HCT116 (cell line): ENCODE data around the gene CCDC157.

Experiments
- EGR1 ChIP-seq: IDR thresholded peaks from 2 replicates; pipeline ENCODE4 v1.6.1; 2012; ENCODE audit warnings: low read depth
- EZH2 ChIP-seq: fragments of 200-600 bp; sonication (generic); IDR thresholded peaks from 2 replicates; pipeline ENCODE4 v1.6.1; 2017; ENCODE audit warnings: antibody characterized with exemption, mixed run types
- TCF7L2 ChIP-seq: IDR thresholded peaks from 2 replicates; pipeline ENCODE4 v1.7.0; 2011; ENCODE audit warnings: borderline replicate concordance, inconsistent platforms; ENCODE audit not compliant: insufficient read depth, insufficient read length; ENCODE audit errors: extremely low read depth
- YY1 ChIP-seq: IDR thresholded peaks from 2 replicates; pipeline ENCODE4 v1.6.1; 2011; ENCODE audit warnings: low read length, low read depth, moderate library complexity, mild to moderate bottlenecking; ENCODE audit not compliant: insufficient replicate concordance; ENCODE audit errors: extremely low read depth
- TF ChIP-seq, protein P1 (sequence below): IDR thresholded peaks from 2 replicates; pipeline ENCODE4 v1.6.1; 2012; ENCODE audit warnings: low read depth
- TF ChIP-seq, protein P2 (sequence below), 3 experiments: fragments of 200-600 bp in 1 of 3; sonication (generic) in 1 of 3; IDR thresholded peaks in 2 of 3; conservative IDR thresholded peaks in 1 of 3; 2 replicates each; pipeline ENCODE4 v1.5.1; 2012 to 2017; ENCODE audit warnings: low read depth in 2 of 3, low read length in 2 of 3, antibody characterized with exemption in 1 of 3, borderline replicate concordance in 1 of 3, control low read depth in 1 of 3, mild to moderate bottlenecking in 1 of 3, mixed read lengths in 1 of 3, mixed run types in 1 of 3, moderate library complexity in 1 of 3; ENCODE audit not compliant: insufficient read depth in 1 of 3

GRCh38 chr22:30423959-30424533 lies 67.2 kb downstream of the CCDC157 start:
- TF ChIP-seq EZH2 (no peak), YY1 (peak; percentile 98), TCF7L2 (peak; percentile 86), EGR1 (no peak)
- TF ChIP-seq, protein P1, sequence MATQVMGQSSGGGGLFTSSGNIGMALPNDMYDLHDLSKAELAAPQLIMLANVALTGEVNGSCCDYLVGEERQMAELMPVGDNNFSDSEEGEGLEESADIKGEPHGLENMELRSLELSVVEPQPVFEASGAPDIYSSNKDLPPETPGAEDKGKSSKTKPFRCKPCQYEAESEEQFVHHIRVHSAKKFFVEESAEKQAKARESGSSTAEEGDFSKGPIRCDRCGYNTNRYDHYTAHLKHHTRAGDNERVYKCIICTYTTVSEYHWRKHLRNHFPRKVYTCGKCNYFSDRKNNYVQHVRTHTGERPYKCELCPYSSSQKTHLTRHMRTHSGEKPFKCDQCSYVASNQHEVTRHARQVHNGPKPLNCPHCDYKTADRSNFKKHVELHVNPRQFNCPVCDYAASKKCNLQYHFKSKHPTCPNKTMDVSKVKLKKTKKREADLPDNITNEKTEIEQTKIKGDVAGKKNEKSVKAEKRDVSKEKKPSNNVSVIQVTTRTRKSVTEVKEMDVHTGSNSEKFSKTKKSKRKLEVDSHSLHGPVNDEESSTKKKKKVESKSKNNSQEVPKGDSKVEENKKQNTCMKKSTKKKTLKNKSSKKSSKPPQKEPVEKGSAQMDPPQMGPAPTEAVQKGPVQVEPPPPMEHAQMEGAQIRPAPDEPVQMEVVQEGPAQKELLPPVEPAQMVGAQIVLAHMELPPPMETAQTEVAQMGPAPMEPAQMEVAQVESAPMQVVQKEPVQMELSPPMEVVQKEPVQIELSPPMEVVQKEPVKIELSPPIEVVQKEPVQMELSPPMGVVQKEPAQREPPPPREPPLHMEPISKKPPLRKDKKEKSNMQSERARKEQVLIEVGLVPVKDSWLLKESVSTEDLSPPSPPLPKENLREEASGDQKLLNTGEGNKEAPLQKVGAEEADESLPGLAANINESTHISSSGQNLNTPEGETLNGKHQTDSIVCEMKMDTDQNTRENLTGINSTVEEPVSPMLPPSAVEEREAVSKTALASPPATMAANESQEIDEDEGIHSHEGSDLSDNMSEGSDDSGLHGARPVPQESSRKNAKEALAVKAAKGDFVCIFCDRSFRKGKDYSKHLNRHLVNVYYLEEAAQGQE: no peak
- TF ChIP-seq, protein P2, sequence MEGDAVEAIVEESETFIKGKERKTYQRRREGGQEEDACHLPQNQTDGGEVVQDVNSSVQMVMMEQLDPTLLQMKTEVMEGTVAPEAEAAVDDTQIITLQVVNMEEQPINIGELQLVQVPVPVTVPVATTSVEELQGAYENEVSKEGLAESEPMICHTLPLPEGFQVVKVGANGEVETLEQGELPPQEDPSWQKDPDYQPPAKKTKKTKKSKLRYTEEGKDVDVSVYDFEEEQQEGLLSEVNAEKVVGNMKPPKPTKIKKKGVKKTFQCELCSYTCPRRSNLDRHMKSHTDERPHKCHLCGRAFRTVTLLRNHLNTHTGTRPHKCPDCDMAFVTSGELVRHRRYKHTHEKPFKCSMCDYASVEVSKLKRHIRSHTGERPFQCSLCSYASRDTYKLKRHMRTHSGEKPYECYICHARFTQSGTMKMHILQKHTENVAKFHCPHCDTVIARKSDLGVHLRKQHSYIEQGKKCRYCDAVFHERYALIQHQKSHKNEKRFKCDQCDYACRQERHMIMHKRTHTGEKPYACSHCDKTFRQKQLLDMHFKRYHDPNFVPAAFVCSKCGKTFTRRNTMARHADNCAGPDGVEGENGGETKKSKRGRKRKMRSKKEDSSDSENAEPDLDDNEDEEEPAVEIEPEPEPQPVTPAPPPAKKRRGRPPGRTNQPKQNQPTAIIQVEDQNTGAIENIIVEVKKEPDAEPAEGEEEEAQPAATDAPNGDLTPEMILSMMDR (IDR thresholded peaks at IDR 0.05 in 2 of 3, conservative IDR thresholded peaks at IDR 0.05 in 1 of 3; ENCODE audit: borderline replicate concordance in 1 of 3, insufficient read depth in 1 of 3, low read depth in 2 of 3, low read length in 2 of 3): no peak
